SK-N-SH (cell line): ENCODE measurements around the gene KCNK5. TPM values are rescaled to one million over a fixed set of nuclear protein-coding genes. Genes with fewer than 3 reads are reported as not detected.

Experiments
- CTCF ChIA-PET: fragments of 300-600, 350-600 bp; formaldehyde crosslinking; extraction: SDS; loops from one replicate; lab custom pipeline; 2021; lab: Yijun Ruan, JAX
- POLR2A ChIA-PET: fragments of 350-600 bp; sonication (Branson Sonifier 250); formaldehyde crosslinking; extraction: SDS; loops from one replicate; lab custom pipeline; 2020; ENCODE audit warnings: antibody characterized with exemption, inconsistent platforms; lab: Yijun Ruan, JAX
- DNase-seq: peaks from one replicate; pipeline ENCODE4 v3.0.0; 2012
- H2AFZ ChIP-seq: fragments of 200-600 bp; sonication (generic); 2 replicates; pipeline ENCODE4 v1.8.1; 2016; ENCODE audit warnings: antibody characterized with exemption, mild to moderate bottlenecking, low read depth
- H3F3A ChIP-seq: fragments of 200-600 bp; sonication (generic); replicated peaks from 2 replicates; pipeline ENCODE3; 2016; ENCODE audit warnings: antibody characterized with exemption, mild to moderate bottlenecking; ENCODE audit not compliant: insufficient read depth
- H3K27ac ChIP-seq, 2 experiments: fragments of 200-500 bp in 1 of 2; fragments of 200-600 bp in 1 of 2; sonication (Bioruptor generic) in 1 of 2; sonication (generic), shearing (Covaris generic) in 1 of 2; 2 replicates each; pipeline versions ENCODE4 v1.5.1 to v1.6.1; 2014 to 2016; ENCODE audit warnings: low read depth in 2 of 2, inconsistent platforms in 1 of 2, low read length in 1 of 2, mild to moderate bottlenecking in 1 of 2, mixed read lengths in 1 of 2
- H3K27me3 ChIP-seq: fragments of 200-600 bp; sonication (generic), shearing (Covaris generic); 2 replicates; pipeline ENCODE4 v1.6.1; 2016; ENCODE audit warnings: mixed run types; ENCODE audit not compliant: insufficient read depth
- H3K36me3 ChIP-seq, 2 experiments: fragments of 200-500 bp in 1 of 2; fragments of 200-600 bp in 1 of 2; sonication (Bioruptor generic) in 1 of 2; sonication (generic) in 1 of 2; replicated peaks in 1 of 2; 2 replicates each; pipeline versions ENCODE3 to v1.5.1; 2014 to 2016; ENCODE audit warnings: low read length in 1 of 2, mild to moderate bottlenecking in 1 of 2; ENCODE audit not compliant: insufficient read depth in 2 of 2, control insufficient read depth in 1 of 2
- H3K4me1 ChIP-seq, 2 experiments: fragments of 200-500 bp in 1 of 2; fragments of 200-600 bp in 1 of 2; sonication (Bioruptor generic) in 1 of 2; sonication (generic), shearing (Covaris generic) in 1 of 2; 2 replicates each; pipeline versions ENCODE4 v1.5.1 to v1.6.1; 2014 to 2016; ENCODE audit warnings: low read depth in 1 of 2, low read length in 1 of 2, mixed run types in 1 of 2; ENCODE audit not compliant: insufficient read depth in 2 of 2, control insufficient read depth in 1 of 2
- H3K4me2 ChIP-seq: fragments of 200-600 bp; sonication (generic), shearing (Covaris generic); 2 replicates; pipeline ENCODE4 v1.6.1; 2017; ENCODE audit warnings: mixed run types
- H3K4me3 ChIP-seq, 2 experiments: fragments of 200-500 bp in 1 of 2; fragments of 200-600 bp in 1 of 2; sonication (Bioruptor generic) in 1 of 2; sonication (generic), shearing (Covaris generic) in 1 of 2; 2 replicates each; pipeline versions ENCODE4 v1.5.1 to v1.8.1; 2014 to 2016; ENCODE audit warnings: low read depth in 2 of 2, inconsistent platforms in 1 of 2, low read length in 1 of 2, mild to moderate bottlenecking in 1 of 2, mixed read lengths in 1 of 2, moderate library complexity in 1 of 2
- H3K79me2 ChIP-seq: fragments of 200-600 bp; sonication (generic); 2 replicates; pipeline ENCODE4 v1.8.1; 2017; ENCODE audit warnings: mild to moderate bottlenecking; ENCODE audit not compliant: insufficient read depth
- H3K9ac ChIP-seq: fragments of 200-600 bp; sonication (generic); 2 replicates; pipeline ENCODE4 v1.6.1; 2017; ENCODE audit warnings: mixed run types
- H3K9me2 ChIP-seq: fragments of 200-600 bp; sonication (generic); 2 replicates; pipeline ENCODE4 v1.6.1; 2017; ENCODE audit warnings: mixed run types
- H3K9me3 ChIP-seq: fragments of 200-600 bp; sonication (generic); 2 replicates; pipeline ENCODE4 v1.6.1; 2017; ENCODE audit warnings: mixed run types, mild to moderate bottlenecking, moderate library complexity
- H4K20me1 ChIP-seq: fragments of 200-600 bp; sonication (generic); 2 replicates; pipeline ENCODE4 v1.6.1; 2017; ENCODE audit warnings: mild to moderate bottlenecking, mixed run types; ENCODE audit not compliant: insufficient read depth
- CHD2 ChIP-seq: fragments of 150-350 bp; IDR thresholded peaks from 2 replicates; pipeline ENCODE4 v1.6.1; 2018; ENCODE audit warnings: low read length; ENCODE audit not compliant: partially characterized antibody
- FOSL2 ChIP-seq: IDR thresholded peaks from 2 replicates; pipeline ENCODE4 v1.4.0; 2012; ENCODE audit warnings: low read depth, mild to moderate bottlenecking, moderate library complexity, borderline replicate concordance
- FOXJ3 ChIP-seq: sonication (generic); formaldehyde crosslinking; IDR thresholded peaks from 2 replicates; pipeline ENCODE4 v1.5.1; 2020; ENCODE audit warnings: mild to moderate bottlenecking, missing genetic modification reagents
- FOXM1 ChIP-seq: IDR thresholded peaks from 2 replicates; pipeline ENCODE4 v1.4.0; 2012; ENCODE audit warnings: low read depth, mild to moderate bottlenecking
- GATA2 ChIP-seq: sonication (generic); formaldehyde crosslinking; IDR thresholded peaks from 2 replicates; pipeline ENCODE4 v1.5.0; 2020; ENCODE audit warnings: mild to moderate bottlenecking, missing genetic modification reagents
- JUND ChIP-seq: IDR thresholded peaks from 2 replicates; pipeline ENCODE4 v1.4.0; 2012
- MXI1 ChIP-seq: IDR thresholded peaks from 2 replicates; pipeline ENCODE4 v1.6.1; 2012; ENCODE audit warnings: mild to moderate bottlenecking, low read depth, low read length, improper control_type of control experiment
- RAD21 ChIP-seq: IDR thresholded peaks from 2 replicates; pipeline ENCODE4 v1.6.1; 2012; ENCODE audit warnings: mild to moderate bottlenecking, low read length
- RCOR1 ChIP-seq: fragments of 150-350 bp; IDR thresholded peaks from 2 replicates; pipeline ENCODE4 v1.6.1; 2017; ENCODE audit warnings: antibody characterized with exemption, low read length
- RFX5 ChIP-seq: IDR thresholded peaks from 2 replicates; pipeline ENCODE4 v1.6.1; 2012; ENCODE audit warnings: mild to moderate bottlenecking, improper control_type of control experiment, low read length
- TCF12 ChIP-seq: IDR thresholded peaks from 2 replicates; pipeline ENCODE4 v1.4.0; 2012
- TEAD4 ChIP-seq: IDR thresholded peaks from 2 replicates; pipeline ENCODE4 v1.4.0; 2012; ENCODE audit warnings: mild to moderate bottlenecking, borderline replicate concordance; ENCODE audit not compliant: insufficient read depth
- YY1 ChIP-seq: IDR thresholded peaks from 2 replicates; pipeline ENCODE4 v1.4.0; 2012; ENCODE audit warnings: low read depth, mild to moderate bottlenecking
- WGBS: methylation state at CpG from one replicate; pipeline ENCODE4 v1.1.6; 2017; ENCODE audit warnings: low lambda C conversion rate; 5-methylcytosine and 5-hydroxymethylcytosine counted together
- polyA plus RNA-seq, 3 experiments: library from polyadenylated mRNA; depleted of rRNA; stranded (reverse); fragments of >200 nt; gene quantifications; 2 replicates each; pipeline ENCODE4 v1.2.3, GENCODE V29; 2012
- TF ChIP-seq, protein P1 (sequence below): fragments of 200-600 bp; sonication (generic); IDR thresholded peaks from 2 replicates; pipeline ENCODE4 v1.6.1; 2017; ENCODE audit warnings: antibody characterized with exemption, mild to moderate bottlenecking, moderate library complexity
- TF ChIP-seq, protein P2 (sequence below): fragments of 150-350 bp; IDR thresholded peaks from 2 replicates; pipeline ENCODE4 v1.6.1; 2016; ENCODE audit warnings: mild to moderate bottlenecking, low read depth, low read length
- TF ChIP-seq, protein P3 (sequence below): IDR thresholded peaks from 2 replicates; pipeline ENCODE4 v1.6.1; 2012; ENCODE audit warnings: mild to moderate bottlenecking, low read depth, low read length, moderate library complexity
- TF ChIP-seq, protein P4 (sequence below): IDR thresholded peaks from 2 replicates; pipeline ENCODE4 v1.4.0; 2012; ENCODE audit warnings: low read depth, borderline replicate concordance
- TF ChIP-seq, protein P5 (sequence below): IDR thresholded peaks from 2 replicates; pipeline ENCODE4 v1.4.0; 2012; ENCODE audit warnings: low read depth
- TF ChIP-seq, protein P6 (sequence below): IDR thresholded peaks from 2 replicates; pipeline ENCODE4; 2012

The KCNK5 gene
- polyA plus RNA-seq, 1 of the 3 experiments (the other 2 are of a cell fraction) = not detected

DNA sequence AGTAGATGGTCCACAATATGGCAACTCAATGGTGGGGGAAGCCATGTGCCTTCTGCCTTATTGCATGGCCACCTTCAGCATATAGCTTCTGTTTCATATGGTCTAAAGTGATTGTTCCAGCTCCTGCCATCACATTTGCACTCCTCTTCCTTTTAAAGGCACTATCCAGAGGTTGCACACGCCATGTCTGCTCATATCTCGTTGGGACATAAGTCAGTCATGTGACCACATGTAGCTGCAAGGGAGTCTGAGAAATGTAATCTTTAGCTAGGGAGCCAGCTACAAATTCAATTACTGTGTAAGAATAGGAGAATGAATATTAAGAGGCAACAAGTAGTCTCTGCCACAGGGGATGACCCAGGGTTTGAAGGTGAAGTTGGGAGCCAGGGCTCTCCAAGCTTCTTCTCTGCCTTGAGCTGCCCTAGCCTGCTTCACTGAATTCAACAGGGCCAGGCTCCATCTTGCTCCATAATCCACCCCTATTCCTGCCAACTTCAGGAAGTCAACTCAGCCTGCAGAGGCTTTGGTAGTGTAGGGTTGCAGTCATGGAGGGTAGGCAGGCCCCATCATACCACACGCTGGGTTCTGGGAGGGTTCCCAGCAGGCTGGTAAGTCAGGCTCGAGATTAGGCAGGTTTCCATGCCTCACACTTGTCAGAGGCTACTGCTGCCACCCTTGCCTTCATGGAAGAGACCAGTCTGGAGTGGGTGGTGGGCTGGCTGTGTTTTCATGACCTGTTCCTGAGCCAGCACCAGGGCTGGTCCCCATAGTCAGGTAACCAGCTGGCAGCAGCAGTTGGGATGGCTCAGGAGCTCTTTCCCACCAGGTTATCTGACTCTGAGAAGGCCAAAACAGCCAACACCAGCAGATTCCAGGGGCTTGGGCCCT lies 57.5 kb downstream of the KCNK5 start:
- CTCF ChIA-PET = interaction anchor here (0.6 to 12.4 kb wide), 4 partner anchors 12 to 301 kb away, joined by 3 to 457 read pairs (median 4); no protein-coding TSS in a partner anchor
- Histone ChIP-seq H3K4me3 (no peak overlapping the region), H3K4me1 (no peaks in the 10 kb centered on the region; a peak in 1 of 4 replicates), H3K27me3 (no peaks in the 10 kb centered on the region), H3K9me2 (no peaks in the 10 kb centered on the region), H3K4me2 (no peak overlapping the region), H3K79me2 (no peaks in the 10 kb centered on the region), H2AFZ (no peak overlapping the region), H3K9me3 (no peaks in the 10 kb centered on the region), H4K20me1 (no peaks in the 10 kb centered on the region), H3K27ac (no peak overlapping the region), H3F3A (no peaks in the 10 kb centered on the region), H3K36me3 (no peaks in the 10 kb centered on the region), H3K9ac (no peak overlapping the region)
- DNase-seq = no peak
- POLR2A ChIA-PET = no interaction called here
- TF ChIP-seq YY1 = no peak
- TF ChIP-seq, protein P1, sequence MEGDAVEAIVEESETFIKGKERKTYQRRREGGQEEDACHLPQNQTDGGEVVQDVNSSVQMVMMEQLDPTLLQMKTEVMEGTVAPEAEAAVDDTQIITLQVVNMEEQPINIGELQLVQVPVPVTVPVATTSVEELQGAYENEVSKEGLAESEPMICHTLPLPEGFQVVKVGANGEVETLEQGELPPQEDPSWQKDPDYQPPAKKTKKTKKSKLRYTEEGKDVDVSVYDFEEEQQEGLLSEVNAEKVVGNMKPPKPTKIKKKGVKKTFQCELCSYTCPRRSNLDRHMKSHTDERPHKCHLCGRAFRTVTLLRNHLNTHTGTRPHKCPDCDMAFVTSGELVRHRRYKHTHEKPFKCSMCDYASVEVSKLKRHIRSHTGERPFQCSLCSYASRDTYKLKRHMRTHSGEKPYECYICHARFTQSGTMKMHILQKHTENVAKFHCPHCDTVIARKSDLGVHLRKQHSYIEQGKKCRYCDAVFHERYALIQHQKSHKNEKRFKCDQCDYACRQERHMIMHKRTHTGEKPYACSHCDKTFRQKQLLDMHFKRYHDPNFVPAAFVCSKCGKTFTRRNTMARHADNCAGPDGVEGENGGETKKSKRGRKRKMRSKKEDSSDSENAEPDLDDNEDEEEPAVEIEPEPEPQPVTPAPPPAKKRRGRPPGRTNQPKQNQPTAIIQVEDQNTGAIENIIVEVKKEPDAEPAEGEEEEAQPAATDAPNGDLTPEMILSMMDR = no peak
- TF ChIP-seq, protein P2, sequence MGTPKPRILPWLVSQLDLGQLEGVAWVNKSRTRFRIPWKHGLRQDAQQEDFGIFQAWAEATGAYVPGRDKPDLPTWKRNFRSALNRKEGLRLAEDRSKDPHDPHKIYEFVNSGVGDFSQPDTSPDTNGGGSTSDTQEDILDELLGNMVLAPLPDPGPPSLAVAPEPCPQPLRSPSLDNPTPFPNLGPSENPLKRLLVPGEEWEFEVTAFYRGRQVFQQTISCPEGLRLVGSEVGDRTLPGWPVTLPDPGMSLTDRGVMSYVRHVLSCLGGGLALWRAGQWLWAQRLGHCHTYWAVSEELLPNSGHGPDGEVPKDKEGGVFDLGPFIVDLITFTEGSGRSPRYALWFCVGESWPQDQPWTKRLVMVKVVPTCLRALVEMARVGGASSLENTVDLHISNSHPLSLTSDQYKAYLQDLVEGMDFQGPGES = no peak
- TF ChIP-seq RCOR1 = no peak
- no peak for TF ChIP-seq FOXM1
- TF ChIP-seq GATA2 (CRISPR knock-in tag) = no peak
- no peak for TF ChIP-seq CHD2
- TF ChIP-seq TCF12 = no peak
- TF ChIP-seq, protein P3, sequence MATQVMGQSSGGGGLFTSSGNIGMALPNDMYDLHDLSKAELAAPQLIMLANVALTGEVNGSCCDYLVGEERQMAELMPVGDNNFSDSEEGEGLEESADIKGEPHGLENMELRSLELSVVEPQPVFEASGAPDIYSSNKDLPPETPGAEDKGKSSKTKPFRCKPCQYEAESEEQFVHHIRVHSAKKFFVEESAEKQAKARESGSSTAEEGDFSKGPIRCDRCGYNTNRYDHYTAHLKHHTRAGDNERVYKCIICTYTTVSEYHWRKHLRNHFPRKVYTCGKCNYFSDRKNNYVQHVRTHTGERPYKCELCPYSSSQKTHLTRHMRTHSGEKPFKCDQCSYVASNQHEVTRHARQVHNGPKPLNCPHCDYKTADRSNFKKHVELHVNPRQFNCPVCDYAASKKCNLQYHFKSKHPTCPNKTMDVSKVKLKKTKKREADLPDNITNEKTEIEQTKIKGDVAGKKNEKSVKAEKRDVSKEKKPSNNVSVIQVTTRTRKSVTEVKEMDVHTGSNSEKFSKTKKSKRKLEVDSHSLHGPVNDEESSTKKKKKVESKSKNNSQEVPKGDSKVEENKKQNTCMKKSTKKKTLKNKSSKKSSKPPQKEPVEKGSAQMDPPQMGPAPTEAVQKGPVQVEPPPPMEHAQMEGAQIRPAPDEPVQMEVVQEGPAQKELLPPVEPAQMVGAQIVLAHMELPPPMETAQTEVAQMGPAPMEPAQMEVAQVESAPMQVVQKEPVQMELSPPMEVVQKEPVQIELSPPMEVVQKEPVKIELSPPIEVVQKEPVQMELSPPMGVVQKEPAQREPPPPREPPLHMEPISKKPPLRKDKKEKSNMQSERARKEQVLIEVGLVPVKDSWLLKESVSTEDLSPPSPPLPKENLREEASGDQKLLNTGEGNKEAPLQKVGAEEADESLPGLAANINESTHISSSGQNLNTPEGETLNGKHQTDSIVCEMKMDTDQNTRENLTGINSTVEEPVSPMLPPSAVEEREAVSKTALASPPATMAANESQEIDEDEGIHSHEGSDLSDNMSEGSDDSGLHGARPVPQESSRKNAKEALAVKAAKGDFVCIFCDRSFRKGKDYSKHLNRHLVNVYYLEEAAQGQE = no peak
- no peak for TF ChIP-seq FOXJ3 (CRISPR knock-in tag)
- TF ChIP-seq, protein P4, sequence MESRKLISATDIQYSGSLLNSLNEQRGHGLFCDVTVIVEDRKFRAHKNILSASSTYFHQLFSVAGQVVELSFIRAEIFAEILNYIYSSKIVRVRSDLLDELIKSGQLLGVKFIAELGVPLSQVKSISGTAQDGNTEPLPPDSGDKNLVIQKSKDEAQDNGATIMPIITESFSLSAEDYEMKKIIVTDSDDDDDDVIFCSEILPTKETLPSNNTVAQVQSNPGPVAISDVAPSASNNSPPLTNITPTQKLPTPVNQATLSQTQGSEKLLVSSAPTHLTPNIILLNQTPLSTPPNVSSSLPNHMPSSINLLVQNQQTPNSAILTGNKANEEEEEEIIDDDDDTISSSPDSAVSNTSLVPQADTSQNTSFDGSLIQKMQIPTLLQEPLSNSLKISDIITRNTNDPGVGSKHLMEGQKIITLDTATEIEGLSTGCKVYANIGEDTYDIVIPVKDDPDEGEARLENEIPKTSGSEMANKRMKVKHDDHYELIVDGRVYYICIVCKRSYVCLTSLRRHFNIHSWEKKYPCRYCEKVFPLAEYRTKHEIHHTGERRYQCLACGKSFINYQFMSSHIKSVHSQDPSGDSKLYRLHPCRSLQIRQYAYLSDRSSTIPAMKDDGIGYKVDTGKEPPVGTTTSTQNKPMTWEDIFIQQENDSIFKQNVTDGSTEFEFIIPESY = no peak
- no peak for TF ChIP-seq FOSL2
- TF ChIP-seq, protein P5, sequence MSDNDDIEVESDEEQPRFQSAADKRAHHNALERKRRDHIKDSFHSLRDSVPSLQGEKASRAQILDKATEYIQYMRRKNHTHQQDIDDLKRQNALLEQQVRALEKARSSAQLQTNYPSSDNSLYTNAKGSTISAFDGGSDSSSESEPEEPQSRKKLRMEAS = no peak
- TF ChIP-seq, protein P6, sequence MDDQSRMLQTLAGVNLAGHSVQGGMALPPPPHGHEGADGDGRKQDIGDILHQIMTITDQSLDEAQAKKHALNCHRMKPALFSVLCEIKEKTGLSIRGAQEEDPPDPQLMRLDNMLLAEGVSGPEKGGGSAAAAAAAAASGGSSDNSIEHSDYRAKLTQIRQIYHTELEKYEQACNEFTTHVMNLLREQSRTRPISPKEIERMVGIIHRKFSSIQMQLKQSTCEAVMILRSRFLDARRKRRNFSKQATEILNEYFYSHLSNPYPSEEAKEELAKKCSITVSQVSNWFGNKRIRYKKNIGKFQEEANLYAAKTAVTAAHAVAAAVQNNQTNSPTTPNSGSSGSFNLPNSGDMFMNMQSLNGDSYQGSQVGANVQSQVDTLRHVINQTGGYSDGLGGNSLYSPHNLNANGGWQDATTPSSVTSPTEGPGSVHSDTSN = no peak
- no peak for TF ChIP-seq TEAD4
- no peak for TF ChIP-seq RFX5
- no peak for TF ChIP-seq JUND
- TF ChIP-seq MXI1 = no peak
- no peak for TF ChIP-seq RAD21
- 22% methylated on average over 4 of the region's 4 CpGs for WGBS
